HCT116 (cell line): ENCODE measurements around the gene HEPN1. TPM values are rescaled to one million over a fixed set of nuclear protein-coding genes. Genes with fewer than 3 reads are reported as not detected.

Experiments
- ATAC-seq: fragments of 200-7000 bp; cut with Tn5 transposase; 2 replicates; pipeline ENCODE4 v1.9.1; 2020; ENCODE audit warnings: mild to moderate bottlenecking, moderate library complexity
- BruUV-seq: library from RNA; stranded (reverse); fragments of 400-500 nt; replicated peaks from 2 replicates; lab custom pipeline; 2021; lab: Mats Ljungman, UMichigan
- CTCF ChIA-PET: fragments of 300-600 bp; sonication (Branson Sonifier 250); formaldehyde crosslinking; loops from one replicate; lab custom pipeline; 2021; ENCODE audit warnings: antibody characterized with exemption; lab: Charles Lee
- POLR2A ChIA-PET: fragments of 300-600, 350-600 bp; sonication (Branson Sonifier 250); formaldehyde crosslinking; loops from one replicate; lab custom pipeline; 2021; ENCODE audit warnings: antibody characterized with exemption; lab: Charles Lee
- RAD21 ChIA-PET, 2 experiments: fragments of 300-600 bp; sonication (Branson Sonifier 250); formaldehyde crosslinking; loops; one replicate each; lab custom pipeline; 2023; ENCODE audit warnings: low total read pairs in 2 of 2; ENCODE audit not compliant: uncharacterized antibody in 2 of 2, unreplicated experiment in 2 of 2, low non-redundant PET in 1 of 2; lab: Charles Lee
- DNase-seq: peaks from one replicate; pipeline ENCODE4 v3.0.0-alpha.2; 2010; ENCODE audit warnings: low read depth, low spot score
- H2AFZ ChIP-seq: fragments of 200-600 bp; shearing (Covaris generic), sonication (generic); 2 replicates; pipeline ENCODE4 v1.6.1; 2017; ENCODE audit warnings: low read depth, mixed run types, mixed read lengths, antibody characterized with exemption, low read length; ENCODE audit not compliant: poor library complexity, severe bottlenecking
- H3K27ac ChIP-seq: 2 replicates; pipeline ENCODE4 v1.5.1; 2012; ENCODE audit warnings: low read depth, low read length
- H3K27me3 ChIP-seq: fragments of 200-600 bp; sonication (generic); 2 replicates; pipeline ENCODE4 v1.6.1; 2016; ENCODE audit warnings: mixed run types, low read length, mixed read lengths; ENCODE audit not compliant: insufficient read depth
- H3K36me3 ChIP-seq, 2 experiments: fragments of 200-500 bp in 1 of 2; fragments of 200-600 bp in 1 of 2; sonication (Bioruptor generic) in 1 of 2; sonication (generic) in 1 of 2; 2 replicates each; pipeline versions ENCODE4 v1.5.1 to v1.6.1; 2014 to 2016; ENCODE audit warnings: low read length in 2 of 2, inconsistent platforms in 1 of 2, mixed read lengths in 1 of 2, mixed run types in 1 of 2; ENCODE audit not compliant: insufficient read depth in 2 of 2, control insufficient read depth in 1 of 2
- H3K4me1 ChIP-seq, 2 experiments: fragments of 200-600 bp in 1 of 2; sonication (generic) in 1 of 2; 2 replicates each; pipeline versions ENCODE4 v1.5.1 to v1.6.1; 2012 to 2017; ENCODE audit warnings: low read length in 2 of 2, inconsistent platforms in 1 of 2, mild to moderate bottlenecking in 1 of 2, mixed read lengths in 1 of 2, mixed run types in 1 of 2, moderate library complexity in 1 of 2; ENCODE audit not compliant: insufficient read depth in 2 of 2, control insufficient read depth in 1 of 2
- H3K4me2 ChIP-seq: fragments of 200-600 bp; sonication (generic); 2 replicates; pipeline ENCODE4 v1.6.1; 2017; ENCODE audit warnings: mixed run types, low read length, mixed read lengths
- H3K4me3 ChIP-seq, 2 experiments: fragments of 200-600 bp in 1 of 2; sonication (generic) in 1 of 2; replicated peaks in 1 of 2; 2 replicates each; pipeline ENCODE4 v1.5.1; 2011 to 2016; ENCODE audit warnings: low read length in 2 of 2, control low read depth in 1 of 2, low read depth in 1 of 2, mild to moderate bottlenecking in 1 of 2, mixed read lengths in 1 of 2, mixed run types in 1 of 2
- H3K79me2 ChIP-seq: fragments of 200-600 bp; sonication (generic); 2 replicates; pipeline ENCODE4 v1.6.1; 2017; ENCODE audit warnings: mild to moderate bottlenecking, mixed run types, low read length, moderate library complexity, mixed read lengths; ENCODE audit not compliant: insufficient read depth
- H3K9ac ChIP-seq: fragments of 200-600 bp; sonication (generic); 2 replicates; pipeline ENCODE4 v1.6.1; 2016; ENCODE audit warnings: low read length, mixed read lengths
- H3K9me2 ChIP-seq: fragments of 200-600 bp; sonication (generic), shearing (Covaris generic); 2 replicates; pipeline ENCODE4 v1.6.1; 2017; ENCODE audit warnings: mixed run types, mild to moderate bottlenecking, moderate library complexity; ENCODE audit not compliant: insufficient read depth
- H3K9me3 ChIP-seq, 2 experiments: fragments of 200-500 bp in 1 of 2; fragments of 200-600 bp in 1 of 2; sonication (Bioruptor generic) in 1 of 2; sonication (generic) in 1 of 2; 2 replicates each; pipeline ENCODE4 v1.6.1; 2014 to 2017; ENCODE audit warnings: low read length in 2 of 2, mixed read lengths in 2 of 2, inconsistent platforms in 1 of 2, low read depth in 1 of 2, mild to moderate bottlenecking in 1 of 2, mixed run types in 1 of 2, moderate library complexity in 1 of 2; ENCODE audit not compliant: control insufficient read depth in 1 of 2, insufficient read depth in 1 of 2
- H4K20me1 ChIP-seq: fragments of 200-600 bp; sonication (generic), shearing (Covaris generic); 2 replicates; pipeline ENCODE4 v1.6.1; 2017; ENCODE audit warnings: mixed run types, mild to moderate bottlenecking, moderate library complexity; ENCODE audit not compliant: insufficient read depth
- CBX3 ChIP-seq: IDR thresholded peaks from 2 replicates; pipeline ENCODE4 v1.6.1; 2012; ENCODE audit warnings: low read depth
- CEBPB ChIP-seq: IDR thresholded peaks from 2 replicates; pipeline ENCODE4 v1.6.1; 2012; ENCODE audit warnings: low read depth
- CTCF ChIP-seq, 3 experiments: fragments of 200-600 bp in 1 of 3; sonication (generic) in 1 of 3; IDR thresholded peaks in 2 of 3; conservative IDR thresholded peaks in 1 of 3; 2 replicates each; pipeline ENCODE4 v1.5.1; 2012 to 2017; ENCODE audit warnings: low read depth in 2 of 3, low read length in 2 of 3, antibody characterized with exemption in 1 of 3, borderline replicate concordance in 1 of 3, control low read depth in 1 of 3, mild to moderate bottlenecking in 1 of 3, mixed read lengths in 1 of 3, mixed run types in 1 of 3, moderate library complexity in 1 of 3; ENCODE audit not compliant: insufficient read depth in 1 of 3
- EGR1 ChIP-seq: IDR thresholded peaks from 2 replicates; pipeline ENCODE4 v1.6.1; 2012; ENCODE audit warnings: low read depth
- MAX ChIP-seq: IDR thresholded peaks from 2 replicates; pipeline ENCODE4 v1.6.1; 2012
- RAD21 ChIP-seq: IDR thresholded peaks from 2 replicates; pipeline ENCODE4 v1.6.1; 2012; ENCODE audit warnings: low read depth, mild to moderate bottlenecking
- REST ChIP-seq: IDR thresholded peaks from 2 replicates; pipeline ENCODE4 v1.6.1; 2012; ENCODE audit warnings: low read depth
- SIN3A ChIP-seq: IDR thresholded peaks from 2 replicates; pipeline ENCODE4 v1.6.1; 2012; ENCODE audit warnings: low read depth
- SRF ChIP-seq: IDR thresholded peaks from 2 replicates; pipeline ENCODE4 v1.6.1; 2012; ENCODE audit warnings: low read depth
- YY1 ChIP-seq: IDR thresholded peaks from 2 replicates; pipeline ENCODE4 v1.6.1; 2011; ENCODE audit warnings: low read length, low read depth, moderate library complexity, mild to moderate bottlenecking; ENCODE audit not compliant: insufficient replicate concordance; ENCODE audit errors: extremely low read depth
- ZFX ChIP-seq: fragments of 450-650 bp; IDR thresholded peaks from 2 replicates; pipeline ENCODE4 v1.6.1; 2017
- intact Hi-C: fragments of 100-400 bp; cut with micrococcal nuclease; formaldehyde crosslinking; loops from 2 replicates; pipeline ENCODE4 v1.10.0; 2022
- total RNA-seq: library from RNA; stranded (reverse); gene quantifications from one replicate; pipeline ENCODE4 v1.2.1, GENCODE V29; 2021; ENCODE audit not compliant: unreplicated experiment

HEPN1 gene
- total RNA-seq, 1 experiment from 2014 or later, result not detected

GRCh38 chr11:124890151-124890550 lies 28.9 kb upstream of the HEPN1 start:
- no peaks in the 10 kb centered on the region for H3K9me2 ChIP-seq
- H3K4me3 ChIP-seq, result no peak overlapping the region
- H3K4me2 ChIP-seq, result no peak overlapping the region
- DNase-seq (no peak), ATAC-seq (no peak)
- POLR2A ChIA-PET, result no interaction called here
- intact Hi-C loops, result no loop called here
- H3K9me3 ChIP-seq, result no peaks in the 10 kb centered on the region
- H3K27ac ChIP-seq, result no peak overlapping the region
- H4K20me1 ChIP-seq, result no peaks in the 10 kb centered on the region
- RAD21 ChIA-PET, result no interaction called here
- H3K27me3 ChIP-seq, result 0 out of 2 replicates have a peak, but pooled peaks cover 3% of the 10 kb centered on the region
- CTCF ChIA-PET, result interaction anchor here (1.2 to 1.6 kb wide), 2 partner anchors 14 to 234 kb away, joined by 3 to 5 read pairs; no protein-coding TSS in a partner anchor
- H3K79me2 ChIP-seq, result no peaks in the 10 kb centered on the region
- H3K4me1 ChIP-seq, result no peaks in the 10 kb centered on the region
- TF ChIP-seq CTCF (IDR thresholded peaks at IDR 0.05 in 2 of 3, conservative IDR thresholded peaks at IDR 0.05 in 1 of 3; ENCODE audit: borderline replicate concordance in 1 of 3, insufficient read depth in 1 of 3, low read depth in 2 of 3, low read length in 2 of 3) (no peak), ZFX (no peak), YY1 (no peak), CBX3 (no peak), CEBPB (no peak), SRF (no peak), RAD21 (no peak), REST (no peak), MAX (no peak), SIN3A (no peak), EGR1 (no peak)
- no peak overlapping the region for H3K9ac ChIP-seq
- no TSS peak for BruUV-seq
- H2AFZ ChIP-seq, result no peak overlapping the region
- no peaks in the 10 kb centered on the region for H3K36me3 ChIP-seq
